Subcutaneous abdominal adipose tissue (tissue), 5 donors: ENCODE data around the gene EIF2AK3.

Experiments used
- H3K27ac ChIP-seq: one replicate; pipeline ENCODE4 v1.7.0; 2013; ENCODE audit warnings: low read depth, mild to moderate bottlenecking, inconsistent platforms, low read length, moderate library complexity
- H3K27me3 ChIP-seq, 5 donors: one replicate each; pipeline ENCODE4 v1.7.0; 2013; ENCODE audit warnings: low read length in 5 of 5, inconsistent platforms in 1 of 5; ENCODE audit not compliant: control insufficient read depth in 5 of 5, insufficient read depth in 4 of 5
- H3K36me3 ChIP-seq, 5 donors: one replicate each; pipeline ENCODE4 v1.7.0; 2013; ENCODE audit warnings: low read length in 5 of 5; ENCODE audit not compliant: control insufficient read depth in 5 of 5, insufficient read depth in 5 of 5
- H3K4me1 ChIP-seq, 5 donors: one replicate each; pipeline ENCODE4 v1.7.0; 2013; ENCODE audit warnings: low read length in 5 of 5, mild to moderate bottlenecking in 3 of 5, moderate library complexity in 1 of 5; ENCODE audit not compliant: control insufficient read depth in 5 of 5, insufficient read depth in 5 of 5
- H3K4me3 ChIP-seq, 5 donors: one replicate each; pipeline ENCODE4 v1.7.0; 2013; ENCODE audit warnings: low read length in 5 of 5, low read depth in 1 of 5
- H3K9ac ChIP-seq, 5 donors: one replicate each; pipeline ENCODE4 v1.7.0; 2013; ENCODE audit warnings: low read length in 5 of 5, mild to moderate bottlenecking in 4 of 5, moderate library complexity in 3 of 5
- H3K9me3 ChIP-seq, 5 donors: one replicate each; pipeline ENCODE4 v1.7.0; 2013; ENCODE audit warnings: low read length in 5 of 5; ENCODE audit not compliant: control insufficient read depth in 5 of 5
- donor health status: healthy.
- donor health status: healthy.
- donor health status: healthy.
- donor health status: healthy.
- donor health status: healthy.

EIF2AK3 gene

GRCh38 chr2:88537640-88538039 lies 89.6 kb downstream of the EIF2AK3 start:
- H3K4me3 ChIP-seq = no peak overlapping the region
- H3K36me3 ChIP-seq = no peaks in the 10 kb centered on the region
- H3K27me3 ChIP-seq = peaks cover 0 to 5% (median 0%) of the 10 kb centered on the region in 5 donors
- H3K9ac ChIP-seq = no peak overlapping the region
- peaks cover 0 to 3% (median 0%) of the 10 kb centered on the region in 5 donors for H3K4me1 ChIP-seq
- H3K9me3 ChIP-seq = no peaks in the 10 kb centered on the region
- H3K27ac ChIP-seq = no peak overlapping the region

- no peaks in the 10 kb centered on the region for H3K36me3 ChIP-seq
- no peak overlapping the region for H3K27ac ChIP-seq
- H3K27me3 ChIP-seq = no peaks in the 10 kb centered on the region
- no peaks in the 10 kb centered on the region for H3K4me1 ChIP-seq
- H3K9me3 ChIP-seq = no peaks in the 10 kb centered on the region
- no peak overlapping the region for H3K4me3 ChIP-seq
- H3K9ac ChIP-seq = no peak overlapping the region
These were observed 97.2 kb downstream of the EIF2AK3 start for GRCh38 chr2:88530081-88530480.

GRCh38 chr2:88521445-88522073 lies 105.7 kb downstream of the EIF2AK3 start:
- H3K36me3 ChIP-seq = no peaks in the 10 kb centered on the region
- no peak overlapping the region for H3K4me3 ChIP-seq
- H3K27ac ChIP-seq = no peak overlapping the region
- no peaks in the 10 kb centered on the region for H3K9me3 ChIP-seq
- no peak overlapping the region for H3K9ac ChIP-seq
- no peaks in the 10 kb centered on the region for H3K4me1 ChIP-seq
- H3K27me3 ChIP-seq = peaks cover 0 to 3% (median 0%) of the 10 kb centered on the region in 5 donors

- peaks cover 0 to 7% (median 0%) of the 10 kb centered on the region in 5 donors for H3K9me3 ChIP-seq
- peaks cover 0 to 3% (median 0%) of the 10 kb centered on the region in 5 donors for H3K27me3 ChIP-seq
- no peak overlapping the region for H3K27ac ChIP-seq
- no peaks in the 10 kb centered on the region for H3K36me3 ChIP-seq
- H3K4me1 ChIP-seq = no peaks in the 10 kb centered on the region
- H3K9ac ChIP-seq = no peak overlapping the region
- H3K4me3 ChIP-seq = no peak overlapping the region
These were observed 109.5 kb downstream of the EIF2AK3 start for GRCh38 chr2:88517759-88518201.
